ENCODE data around the gene TIAM1.

The TIAM1 gene

GRCh38 chr21:31181082-31181750 is 162.8 kb downstream of the TIAM1 start:
- peaks cover 2% of the 10 kb centered on the region for H3K4me1 ChIP-seq (ENCODE audit: low read length)
- H3K9ac ChIP-seq (ENCODE audit: low read length) = no peak overlapping the region
- no peaks in the 10 kb centered on the region for H3K36me3 ChIP-seq (replicated peaks; ENCODE audit: low read depth, low read length)
- no peak overlapping the region for H2AFZ ChIP-seq (ENCODE audit: low read depth, low read length)
- no peak overlapping the region for H3K27ac ChIP-seq (ENCODE audit: low read length)
- TF ChIP-seq EZH2phosphoT487 (IDR thresholded peaks at IDR 0.05; ENCODE audit: low read depth) = no peak
- TF ChIP-seq CTCF (IDR thresholded peaks at IDR 0.05; ENCODE audit: low read depth, low read length) = no peak
- H4K20me1 ChIP-seq (ENCODE audit: insufficient read depth, low read length) = no peaks in the 10 kb centered on the region
- no peak overlapping the region for H3K4me3 ChIP-seq (ENCODE audit: low read length)
- H3K4me2 ChIP-seq (ENCODE audit: low read length) = no peak overlapping the region
- H3K79me2 ChIP-seq (ENCODE audit: low read length) = no peaks in the 10 kb centered on the region
- H3K9me3 ChIP-seq (ENCODE audit: insufficient read depth, low read length) = no peaks in the 10 kb centered on the region
- H3K27me3 ChIP-seq (ENCODE audit: low read depth, low read length) = peaks cover 5% of the 10 kb centered on the region; the same call in 1 of the 2 replicates

GRCh38 chr21:31180256-31181081 is 163.6 kb downstream of the TIAM1 start:
- Histone ChIP-seq H3K79me2 (ENCODE audit: low read length) (no peaks in the 10 kb centered on the region), H3K36me3 (replicated peaks; ENCODE audit: low read depth, low read length) (no peaks in the 10 kb centered on the region), H3K27me3 (ENCODE audit: low read depth, low read length) (no peaks in the 10 kb centered on the region; the same call in 1 of the 2 replicates), H3K27ac (ENCODE audit: low read length) (no peak overlapping the region), H3K4me1 (ENCODE audit: low read length) (peaks cover 6% of the 10 kb centered on the region), H2AFZ (ENCODE audit: low read depth, low read length) (no peak overlapping the region), H3K4me3 (ENCODE audit: low read length) (no peak overlapping the region), H3K9ac (ENCODE audit: low read length) (no peak overlapping the region), H4K20me1 (ENCODE audit: insufficient read depth, low read length) (no peaks in the 10 kb centered on the region), H3K4me2 (ENCODE audit: low read length) (no peak overlapping the region), H3K9me3 (ENCODE audit: insufficient read depth, low read length) (no peaks in the 10 kb centered on the region)
- TF ChIP-seq CTCF (IDR thresholded peaks at IDR 0.05; ENCODE audit: low read depth, low read length) (peak; percentile 65), EZH2phosphoT487 (IDR thresholded peaks at IDR 0.05; ENCODE audit: low read depth) (no peak)

- no peaks in the 10 kb centered on the region for H3K27me3 ChIP-seq (ENCODE audit: low read depth, low read length)
- no peaks in the 10 kb centered on the region for H3K36me3 ChIP-seq (replicated peaks; ENCODE audit: low read depth, low read length)
- no peak overlapping the region for H2AFZ ChIP-seq (ENCODE audit: low read depth, low read length)
- no peaks in the 10 kb centered on the region for H3K9me3 ChIP-seq (ENCODE audit: insufficient read depth, low read length)
- H3K4me3 ChIP-seq (ENCODE audit: low read length) = no peak overlapping the region
- H4K20me1 ChIP-seq (ENCODE audit: insufficient read depth, low read length) = no peaks in the 10 kb centered on the region
- no peaks in the 10 kb centered on the region for H3K79me2 ChIP-seq (ENCODE audit: low read length)
- H3K4me1 ChIP-seq (ENCODE audit: low read length) = peaks cover 6% of the 10 kb centered on the region
- no peak for TF ChIP-seq CTCF (IDR thresholded peaks at IDR 0.05; ENCODE audit: low read depth, low read length)
- no peak for TF ChIP-seq EZH2phosphoT487 (IDR thresholded peaks at IDR 0.05; ENCODE audit: low read depth)
- no peak overlapping the region for H3K4me2 ChIP-seq (ENCODE audit: low read length)
- no peak overlapping the region for H3K27ac ChIP-seq (ENCODE audit: low read length)
- no peak overlapping the region for H3K9ac ChIP-seq (ENCODE audit: low read length)
Measured at GRCh38 chr21:31176725-31177124, 167.3 kb downstream of the TIAM1 start.

- H3K27me3 ChIP-seq (ENCODE audit: low read depth, low read length) = no peaks in the 10 kb centered on the region
- H3K36me3 ChIP-seq (replicated peaks; ENCODE audit: low read depth, low read length) = no peaks in the 10 kb centered on the region
- no peaks in the 10 kb centered on the region for H3K9me3 ChIP-seq (ENCODE audit: insufficient read depth, low read length)
- H3K27ac ChIP-seq (ENCODE audit: low read length) = no peak overlapping the region
- no peaks in the 10 kb centered on the region for H4K20me1 ChIP-seq (ENCODE audit: insufficient read depth, low read length)
- H3K4me3 ChIP-seq (ENCODE audit: low read length) = no peak overlapping the region
- H3K4me1 ChIP-seq (ENCODE audit: low read length) = peaks cover 6% of the 10 kb centered on the region
- TF ChIP-seq CTCF (IDR thresholded peaks at IDR 0.05; ENCODE audit: low read depth, low read length) = no peak
- TF ChIP-seq EZH2phosphoT487 (IDR thresholded peaks at IDR 0.05; ENCODE audit: low read depth) = no peak
- no peak overlapping the region for H3K9ac ChIP-seq (ENCODE audit: low read length)
- H3K4me2 ChIP-seq (ENCODE audit: low read length) = no peak overlapping the region
- H2AFZ ChIP-seq (ENCODE audit: low read depth, low read length) = no peak overlapping the region
- no peaks in the 10 kb centered on the region for H3K79me2 ChIP-seq (ENCODE audit: low read length)
Measured at GRCh38 chr21:31176080-31176551, 167.9 kb downstream of the TIAM1 start.

All from OCI-LY3 (cell line).